IMR-90 (cell line): ENCODE data around the gene LRRC4C. TPM values are rescaled to one million over a fixed set of nuclear protein-coding genes. Genes with fewer than 3 reads are reported as not detected.

Experiments
- ATAC-seq: fragments of 200-7000 bp; cut with Tn5 transposase; 2 replicates; pipeline ENCODE4 v1.9.1; 2020; ENCODE audit warnings: low read depth, mild to moderate bottlenecking, moderate library complexity
- BruUV-seq: library from RNA; stranded (reverse); fragments of 400-500 nt; replicated peaks from 2 replicates; lab custom pipeline; 2021; lab: Mats Ljungman, UMichigan
- CTCF ChIA-PET: fragments of 300-600 bp; formaldehyde crosslinking; extraction: SDS; loops from one replicate; lab custom pipeline; 2021; ENCODE audit warnings: antibody characterized with exemption; lab: Yijun Ruan, JAX
- POLR2A ChIA-PET: fragments of 300-600 bp; sonication (Branson Sonifier 250); formaldehyde crosslinking; loops from one replicate; lab custom pipeline; 2022; ENCODE audit warnings: antibody characterized with exemption; ENCODE audit not compliant: unreplicated experiment; lab: Charles Lee
- DNase-seq: peaks from one replicate; pipeline ENCODE4 v3.0.0; 2013
- H2AFZ ChIP-seq: replicated peaks from 2 replicates; pipeline ENCODE3; 2013; ENCODE audit warnings: low read length, mild to moderate bottlenecking; ENCODE audit not compliant: poor library complexity
- H2AK5ac ChIP-seq: 2 replicates; pipeline ENCODE4 v1.6.1; 2013; ENCODE audit warnings: low read depth, low read length, inconsistent platforms
- H2AK9ac ChIP-seq: replicated peaks from 2 replicates; pipeline ENCODE3; 2013; ENCODE audit warnings: mild to moderate bottlenecking, low read depth, low read length, moderate library complexity; ENCODE audit not compliant: poor library complexity
- H2BK120ac ChIP-seq: 2 replicates; pipeline ENCODE4 v1.6.1; 2013; ENCODE audit warnings: low read depth, low read length, inconsistent platforms
- H2BK15ac ChIP-seq: 3 replicates; pipeline ENCODE4 v1.6.1; 2013; ENCODE audit warnings: low read depth, low read length, inconsistent platforms
- H2BK20ac ChIP-seq: 2 replicates; pipeline ENCODE4 v1.6.1; 2013; ENCODE audit warnings: low read depth, mild to moderate bottlenecking, inconsistent platforms, low read length, moderate library complexity
- H2BK5ac ChIP-seq: 2 replicates; pipeline ENCODE4 v1.6.1; 2013; ENCODE audit warnings: mild to moderate bottlenecking, low read depth, low read length, inconsistent platforms; ENCODE audit not compliant: poor library complexity, severe bottlenecking
- H3K14ac ChIP-seq: replicated peaks from 2 replicates; pipeline ENCODE4 v1.6.1; 2013; ENCODE audit warnings: low read depth, low read length, inconsistent platforms
- H3K18ac ChIP-seq: 2 replicates; pipeline ENCODE4 v1.6.1; 2013; ENCODE audit warnings: low read depth, low read length, control low read depth
- H3K23ac ChIP-seq: 2 replicates; pipeline ENCODE4 v1.6.1; 2013; ENCODE audit warnings: low read depth, low read length, inconsistent platforms
- H3K27ac ChIP-seq: 2 replicates; pipeline ENCODE4 v1.5.1; 2013; ENCODE audit warnings: mild to moderate bottlenecking, control low read depth, low read length; ENCODE audit not compliant: insufficient read depth
- H3K27me3 ChIP-seq: 2 replicates; pipeline ENCODE4 v1.6.1; 2013; ENCODE audit warnings: low read length; ENCODE audit not compliant: control insufficient read depth, insufficient read depth
- H3K36me3 ChIP-seq: 2 replicates; pipeline ENCODE4 v1.6.1; 2013; ENCODE audit warnings: low read length, mixed read lengths; ENCODE audit not compliant: control insufficient read depth, insufficient read depth
- H3K4ac ChIP-seq: 2 replicates; pipeline ENCODE4 v1.6.1; 2013; ENCODE audit warnings: low read depth, low read length, inconsistent platforms
- H3K4me1 ChIP-seq: 2 replicates; pipeline ENCODE4 v1.6.1; 2013; ENCODE audit warnings: low read length, mixed read lengths; ENCODE audit not compliant: control insufficient read depth, insufficient read depth
- H3K4me2 ChIP-seq: 2 replicates; pipeline ENCODE4 v1.6.1; 2013; ENCODE audit warnings: low read depth, mild to moderate bottlenecking, control low read depth, low read length, moderate library complexity
- H3K4me3 ChIP-seq: 2 replicates; pipeline ENCODE4 v1.5.1; 2013; ENCODE audit warnings: low read depth, mild to moderate bottlenecking, control low read depth, low read length, moderate library complexity; ENCODE audit not compliant: insufficient read depth
- H3K56ac ChIP-seq: 2 replicates; pipeline ENCODE4 v1.6.1; 2013; ENCODE audit warnings: low read length, inconsistent platforms; ENCODE audit not compliant: insufficient read depth; ENCODE audit errors: extremely low read depth
- H3K79me1 ChIP-seq, 2 experiments: 2 replicates each; pipeline ENCODE4 v1.6.1; 2013; ENCODE audit warnings: low read length in 2 of 2, inconsistent platforms in 1 of 2, low read depth in 1 of 2
- H3K9ac ChIP-seq: 2 replicates; pipeline ENCODE4 v1.6.1; 2013; ENCODE audit warnings: low read depth, low read length, control low read depth
- H3K9me1 ChIP-seq: 2 replicates; pipeline ENCODE4 v1.6.1; 2013; ENCODE audit warnings: low read length, inconsistent platforms; ENCODE audit not compliant: insufficient read depth
- H3K9me3 ChIP-seq: 2 replicates; pipeline ENCODE4 v1.6.1; 2013; ENCODE audit warnings: low read length; ENCODE audit not compliant: control insufficient read depth, insufficient read depth
- H4K20me1 ChIP-seq: 2 replicates; pipeline ENCODE4 v1.6.1; 2013; ENCODE audit warnings: low read length, inconsistent platforms; ENCODE audit not compliant: insufficient read depth
- H4K5ac ChIP-seq: 2 replicates; pipeline ENCODE4 v1.6.1; 2013; ENCODE audit warnings: mild to moderate bottlenecking, low read depth, low read length, control low read depth
- H4K8ac ChIP-seq, 2 experiments: 2 replicates each; pipeline ENCODE4 v1.6.1; 2013; ENCODE audit warnings: low read depth in 2 of 2, low read length in 2 of 2, control low read depth in 1 of 2, inconsistent platforms in 1 of 2
- H4K91ac ChIP-seq: 2 replicates; pipeline ENCODE4 v1.6.1; 2013; ENCODE audit warnings: low read depth, low read length, inconsistent platforms; ENCODE audit not compliant: insufficient read depth
- FOS ChIP-seq: fragments of 150-350 bp; IDR thresholded peaks from 2 replicates; pipeline ENCODE4 v1.6.1; 2016; ENCODE audit warnings: low read depth, low read length
- RAD21 ChIP-seq: IDR thresholded peaks from 2 replicates; pipeline ENCODE4 v1.6.1; 2012; ENCODE audit warnings: low read length, improper control_type of control experiment
- RCOR1 ChIP-seq: IDR thresholded peaks from 2 replicates; pipeline ENCODE4 v1.6.1; 2012; ENCODE audit warnings: mild to moderate bottlenecking, low read length, improper control_type of control experiment; ENCODE audit not compliant: insufficient replicate concordance
- RFX5 ChIP-seq: IDR thresholded peaks from 2 replicates; pipeline ENCODE4 v1.8.0; 2012; ENCODE audit warnings: low read depth, mild to moderate bottlenecking, low read length, moderate library complexity
- WGBS, 2 experiments: methylation state at CpG; one replicate each; pipeline versions ENCODE4 v1.1.5 to v1.1.7; 2013; ENCODE audit warnings: missing lambda C conversion rate in 2 of 2; ENCODE audit not compliant: insufficient read length in 1 of 2; ENCODE audit errors: extremely low coverage in 2 of 2; 5-methylcytosine and 5-hydroxymethylcytosine counted together
- dilution Hi-C: fragments of 300-500 bp; cut with HindIII; formaldehyde crosslinking; loops from one replicate; pipeline ENCODE4 v1.14.3; 2018; ENCODE audit warnings: low sequenced_read_pairs; ENCODE audit not compliant: unreplicated experiment
- in situ Hi-C: fragments of 300-500 bp; cut with MboI; formaldehyde crosslinking; loops from 3 replicates; pipeline ENCODE4 v1.14.3; 2019; ENCODE audit warnings: low sequenced_read_pairs, inconsistent platforms, mixed read lengths
- intact Hi-C: fragments of 100-400 bp; cut with micrococcal nuclease; formaldehyde crosslinking; loops from 2 replicates; pipeline ENCODE4 v1.10.0; 2022
- polyA plus RNA-seq, 3 experiments: library from polyadenylated mRNA; depleted of rRNA; stranded (reverse); fragments of >200 nt; gene quantifications; 2 replicates each; pipeline ENCODE4 v1.2.3, GENCODE V29; 2012; ENCODE audit warnings: low replicate concordance in 1 of 3
- total RNA-seq: library from RNA; depleted of rRNA; stranded (reverse); fragments of >200 nt; gene quantifications from 2 replicates; pipeline ENCODE4 v1.2.3, GENCODE V29; 2012
- TF ChIP-seq, protein P1 (sequence below): fragments of 150-350 bp; IDR thresholded peaks from 2 replicates; pipeline ENCODE4 v1.6.1; 2017; ENCODE audit warnings: mild to moderate bottlenecking, antibody characterized with exemption, low read length, low read depth
- TF ChIP-seq, protein P2 (sequence below): conservative IDR thresholded peaks from 2 replicates; pipeline ENCODE4 v1.5.1; 2012; ENCODE audit warnings: mild to moderate bottlenecking, low read depth, low read length, improper control_type of control experiment

Gene LRRC4C
- total and polyA plus RNA-seq, 2 of the 4 experiments (the other 2 are of a cell fraction) = under 0.01 to 0.03 TPM

DNA sequence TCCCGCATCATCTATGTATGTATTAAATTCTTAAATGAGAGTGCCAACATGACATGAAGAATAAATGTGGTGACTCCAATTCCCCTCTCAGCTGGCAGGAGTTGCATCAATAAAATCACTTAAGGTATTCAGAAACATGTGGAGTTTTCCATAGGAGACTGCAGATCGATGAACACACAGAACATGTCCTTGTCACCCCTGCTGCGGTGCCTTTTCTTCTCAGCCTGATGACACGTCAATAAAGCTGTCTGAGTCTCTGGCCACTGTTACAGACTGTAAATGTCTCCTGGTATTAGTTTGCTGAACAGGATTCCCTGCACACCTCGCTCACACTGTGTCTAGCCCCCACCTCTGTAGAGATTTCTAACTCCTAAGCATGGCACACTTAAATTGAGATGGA is 460.5 kb downstream of the LRRC4C start:
- H2AK5ac ChIP-seq = no peak overlapping the region
- no peak overlapping the region for H3K56ac ChIP-seq
- no peak overlapping the region for H4K5ac ChIP-seq
- DNase-seq (no peak), ATAC-seq (no peak)
- H2BK20ac ChIP-seq = no peak overlapping the region
- no peak overlapping the region for H3K9ac ChIP-seq
- CTCF ChIA-PET = no interaction called here
- H4K91ac ChIP-seq = no peak overlapping the region
- POLR2A ChIA-PET = no interaction called here
- H3K4ac ChIP-seq = no peak overlapping the region
- H3K27me3 ChIP-seq = no peaks in the 10 kb centered on the region
- no peaks in the 10 kb centered on the region for H3K4me1 ChIP-seq
- BruUV-seq = no TSS peak
- H3K9me1 ChIP-seq = no peaks in the 10 kb centered on the region
- no peak overlapping the region for H2BK15ac ChIP-seq
- no CpG with 5 or more reads among the region's 5 CpGs for WGBS, 2 experiments
- no peak overlapping the region for H2BK5ac ChIP-seq
- H2BK120ac ChIP-seq = no peak overlapping the region
- dilution Hi-C loops = no loop called here
- H3K9me3 ChIP-seq = peaks cover 5% of the 10 kb centered on the region
- TF ChIP-seq RCOR1 (no peak), RFX5 (no peak), FOS (no peak), RAD21 (no peak)
- TF ChIP-seq, protein P1, sequence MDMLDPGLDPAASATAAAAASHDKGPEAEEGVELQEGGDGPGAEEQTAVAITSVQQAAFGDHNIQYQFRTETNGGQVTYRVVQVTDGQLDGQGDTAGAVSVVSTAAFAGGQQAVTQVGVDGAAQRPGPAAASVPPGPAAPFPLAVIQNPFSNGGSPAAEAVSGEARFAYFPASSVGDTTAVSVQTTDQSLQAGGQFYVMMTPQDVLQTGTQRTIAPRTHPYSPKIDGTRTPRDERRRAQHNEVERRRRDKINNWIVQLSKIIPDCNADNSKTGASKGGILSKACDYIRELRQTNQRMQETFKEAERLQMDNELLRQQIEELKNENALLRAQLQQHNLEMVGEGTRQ = no peak
- TF ChIP-seq, protein P2, sequence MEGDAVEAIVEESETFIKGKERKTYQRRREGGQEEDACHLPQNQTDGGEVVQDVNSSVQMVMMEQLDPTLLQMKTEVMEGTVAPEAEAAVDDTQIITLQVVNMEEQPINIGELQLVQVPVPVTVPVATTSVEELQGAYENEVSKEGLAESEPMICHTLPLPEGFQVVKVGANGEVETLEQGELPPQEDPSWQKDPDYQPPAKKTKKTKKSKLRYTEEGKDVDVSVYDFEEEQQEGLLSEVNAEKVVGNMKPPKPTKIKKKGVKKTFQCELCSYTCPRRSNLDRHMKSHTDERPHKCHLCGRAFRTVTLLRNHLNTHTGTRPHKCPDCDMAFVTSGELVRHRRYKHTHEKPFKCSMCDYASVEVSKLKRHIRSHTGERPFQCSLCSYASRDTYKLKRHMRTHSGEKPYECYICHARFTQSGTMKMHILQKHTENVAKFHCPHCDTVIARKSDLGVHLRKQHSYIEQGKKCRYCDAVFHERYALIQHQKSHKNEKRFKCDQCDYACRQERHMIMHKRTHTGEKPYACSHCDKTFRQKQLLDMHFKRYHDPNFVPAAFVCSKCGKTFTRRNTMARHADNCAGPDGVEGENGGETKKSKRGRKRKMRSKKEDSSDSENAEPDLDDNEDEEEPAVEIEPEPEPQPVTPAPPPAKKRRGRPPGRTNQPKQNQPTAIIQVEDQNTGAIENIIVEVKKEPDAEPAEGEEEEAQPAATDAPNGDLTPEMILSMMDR = no peak
- no peak overlapping the region for H2AFZ ChIP-seq
- no peaks in the 10 kb centered on the region for H4K20me1 ChIP-seq
- in situ Hi-C loops = no loop called here
- H3K18ac ChIP-seq = no peak overlapping the region
- H3K27ac ChIP-seq = no peak overlapping the region
- H2AK9ac ChIP-seq = no peak overlapping the region
- no peak overlapping the region for H3K14ac ChIP-seq
- no peaks in the 10 kb centered on the region for H3K36me3 ChIP-seq
- intact Hi-C loops = no loop called here
- H3K79me1 ChIP-seq = no peaks in the 10 kb centered on the region
- no peak overlapping the region for H4K8ac ChIP-seq
- H3K4me2 ChIP-seq = no peak overlapping the region
- no peak overlapping the region for H3K4me3 ChIP-seq
- no peak overlapping the region for H3K23ac ChIP-seq
